ENCODE measurements around the gene TEX13D. TPM values are rescaled to one million over a fixed set of nuclear protein-coding genes. Genes with fewer than 3 reads are reported as not detected.

Gene TEX13D
- total and polyA plus RNA-seq, 2 donors (not counting 3 experiments of a cell fraction or from before 2014, with no cell fraction given) = not detected

DNA sequence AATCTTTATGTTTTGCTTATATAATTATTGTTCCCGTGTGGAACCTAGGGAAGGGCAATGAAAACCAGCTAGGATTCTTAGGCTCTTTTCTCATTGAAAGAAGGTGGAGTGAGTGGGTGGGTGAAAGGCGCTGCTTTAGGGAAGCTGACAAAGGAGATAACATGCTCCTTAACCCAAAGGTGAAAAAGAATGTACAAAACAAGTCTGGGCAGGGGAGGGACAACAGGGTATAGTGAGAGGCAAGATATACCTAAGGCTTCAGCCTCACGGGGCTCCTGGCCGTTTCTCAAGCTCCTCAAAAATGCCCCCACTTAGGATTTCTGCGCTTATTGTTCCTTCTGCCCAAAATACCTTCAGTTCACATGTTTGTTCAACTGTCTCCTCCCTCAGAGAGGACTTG, 15.7 kb downstream of the TEX13D start:
- no peak for DNase-seq (ENCODE audit: low read depth, low spot score)
- FAIRE-seq = no peak
- Histone ChIP-seq H3K9me1 (replicated peaks; ENCODE audit: control insufficient read depth, extremely low read depth, insufficient read depth, low read length) (no peaks in the 10 kb centered on the region), H3K4me3 (replicated peaks in 1 of 3; ENCODE audit: insufficient read depth in 1 of 3, low read depth in 1 of 3, low read length in 3 of 3) (no peak overlapping the region), H3K4me1 (ENCODE audit: control insufficient read depth, extremely low read depth, insufficient read depth, low read length) (no peaks in the 10 kb centered on the region), H3K4me2 (ENCODE audit: insufficient read depth, low read length) (no peak overlapping the region), H3K79me2 (ENCODE audit: control insufficient read depth, insufficient read depth, low read length) (no peaks in the 10 kb centered on the region), H4K20me1 (replicated peaks; ENCODE audit: control insufficient read depth, extremely low read depth, insufficient read depth, low read length) (no peaks in the 10 kb centered on the region), H3K27ac (ENCODE audit: insufficient read depth, low read depth, low read length) (no peak overlapping the region), H2AFZ (ENCODE audit: low read depth, low read length) (no peak overlapping the region), H3K27me3 (ENCODE audit: control insufficient read depth in 2 of 2, insufficient read depth in 2 of 2, low read length in 2 of 2) (no peaks in the 10 kb centered on the region), H3K36me3 (ENCODE audit: control insufficient read depth in 2 of 2, extremely low read depth in 1 of 2, insufficient read depth in 2 of 2, low read length in 2 of 2) (no peaks in the 10 kb centered on the region), H3K9ac (replicated peaks; ENCODE audit: extremely low read depth, insufficient read depth, low read length) (no peak overlapping the region), H3K9me3 (replicated peaks; ENCODE audit: control insufficient read depth, insufficient read depth, low read length) (no peaks in the 10 kb centered on the region)
- POLR2A ChIA-PET = no interaction called here
- no TSS peak for BruUV-seq (replicated peaks)
- TF ChIP-seq, protein P1, sequence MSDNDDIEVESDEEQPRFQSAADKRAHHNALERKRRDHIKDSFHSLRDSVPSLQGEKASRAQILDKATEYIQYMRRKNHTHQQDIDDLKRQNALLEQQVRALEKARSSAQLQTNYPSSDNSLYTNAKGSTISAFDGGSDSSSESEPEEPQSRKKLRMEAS (IDR thresholded peaks at IDR 0.05; ENCODE audit: insufficient read depth, insufficient read length) = no peak
- TF ChIP-seq FOS (IDR thresholded peaks at IDR 0.05; ENCODE audit: borderline replicate concordance, insufficient read depth, low read length) = no peak
- no peak for TF ChIP-seq MYC (IDR thresholded peaks at IDR 0.05; ENCODE audit: low read depth, low read length)
- TF ChIP-seq, protein P2, sequence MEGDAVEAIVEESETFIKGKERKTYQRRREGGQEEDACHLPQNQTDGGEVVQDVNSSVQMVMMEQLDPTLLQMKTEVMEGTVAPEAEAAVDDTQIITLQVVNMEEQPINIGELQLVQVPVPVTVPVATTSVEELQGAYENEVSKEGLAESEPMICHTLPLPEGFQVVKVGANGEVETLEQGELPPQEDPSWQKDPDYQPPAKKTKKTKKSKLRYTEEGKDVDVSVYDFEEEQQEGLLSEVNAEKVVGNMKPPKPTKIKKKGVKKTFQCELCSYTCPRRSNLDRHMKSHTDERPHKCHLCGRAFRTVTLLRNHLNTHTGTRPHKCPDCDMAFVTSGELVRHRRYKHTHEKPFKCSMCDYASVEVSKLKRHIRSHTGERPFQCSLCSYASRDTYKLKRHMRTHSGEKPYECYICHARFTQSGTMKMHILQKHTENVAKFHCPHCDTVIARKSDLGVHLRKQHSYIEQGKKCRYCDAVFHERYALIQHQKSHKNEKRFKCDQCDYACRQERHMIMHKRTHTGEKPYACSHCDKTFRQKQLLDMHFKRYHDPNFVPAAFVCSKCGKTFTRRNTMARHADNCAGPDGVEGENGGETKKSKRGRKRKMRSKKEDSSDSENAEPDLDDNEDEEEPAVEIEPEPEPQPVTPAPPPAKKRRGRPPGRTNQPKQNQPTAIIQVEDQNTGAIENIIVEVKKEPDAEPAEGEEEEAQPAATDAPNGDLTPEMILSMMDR (IDR thresholded peaks at IDR 0.05; ENCODE audit: extremely low read depth in 1 of 2, insufficient read depth in 1 of 2, low read depth in 1 of 2, low read length in 2 of 2) = no peak
- TF ChIP-seq JUN (IDR thresholded peaks at IDR 0.05; ENCODE audit: borderline replicate concordance, insufficient read depth, insufficient read length, low read depth) = no peak
- no peak for TF ChIP-seq POLR2A (IDR thresholded peaks at IDR 0.05; ENCODE audit: low read depth, low read length)
- TF ChIP-seq POLR2AphosphoS5 (IDR thresholded peaks at IDR 0.05; ENCODE audit: insufficient read depth, low read depth, low read length) = no peak
- TF ChIP-seq GATA2 (IDR thresholded peaks at IDR 0.05; ENCODE audit: insufficient read depth, insufficient read length, low read depth, low read length) = no peak
- dilution Hi-C loops (cut with MboI; ENCODE audit: extremely low pct_ligation_motif_present, low sequenced_read_pairs) = no loop called here
- CTCF ChIA-PET = no interaction called here
- intact Hi-C loops (cut with micrococcal nuclease) = no loop called here
